Endothelial cell of hepatic sinusoid (primary cell): ENCODE data around the gene TBL1XR1.
"Not testable (repeated sequence)": the region's sequence is repeated elsewhere in the genome, so short reads cannot be mapped to it uniquely, and the experiment has no call there.

Experiments
- in situ Hi-C: cut with HindIII; loops from 2 replicates; pipeline ENCODE4 v1.10.0; 2017; ENCODE audit warnings: low sequenced_read_pairs

The TBL1XR1 gene

GRCh38 chr3:177186306-177186705, 11.0 kb downstream of the TBL1XR1 start:
- in situ Hi-C loops: loop anchor here (25.0 kb wide), 1 partner anchor 176 kb away; no protein-coding TSS in a partner anchor

DNA sequence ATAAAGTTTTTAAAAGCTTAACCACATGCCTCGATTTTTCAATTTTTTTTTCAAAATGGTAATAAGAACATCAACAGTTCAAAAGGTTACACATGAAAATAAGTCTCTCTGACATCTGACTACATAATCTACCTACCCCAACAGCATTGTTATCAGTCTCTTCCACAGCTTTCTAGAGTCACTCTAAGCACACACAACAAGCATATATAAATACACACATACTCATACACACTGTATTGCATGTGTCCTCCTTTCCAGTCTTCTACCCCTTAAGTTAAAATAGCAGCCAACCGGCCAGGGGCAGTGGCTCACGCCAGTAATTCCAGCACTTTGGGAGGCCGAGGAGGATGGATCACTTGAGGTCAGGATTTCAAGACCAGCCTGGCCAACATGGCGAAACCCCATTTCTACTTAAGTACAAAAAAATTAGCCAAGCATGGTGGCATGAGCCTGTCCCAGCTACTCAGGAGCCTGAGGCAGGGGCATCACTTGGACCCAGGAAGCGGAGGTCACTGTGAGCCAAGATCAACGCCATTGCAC, 12.2 kb downstream of the TBL1XR1 start:
- in situ Hi-C loops: loop anchor here (25.0 kb wide), 1 partner anchor 177 kb away; no protein-coding TSS in a partner anchor

- in situ Hi-C loops: loop anchor here (25.0 kb wide), 1 partner anchor 178 kb away; no protein-coding TSS in a partner anchor
These were observed 12.7 kb downstream of the TBL1XR1 start for GRCh38 chr3:177184602-177185001.

DNA sequence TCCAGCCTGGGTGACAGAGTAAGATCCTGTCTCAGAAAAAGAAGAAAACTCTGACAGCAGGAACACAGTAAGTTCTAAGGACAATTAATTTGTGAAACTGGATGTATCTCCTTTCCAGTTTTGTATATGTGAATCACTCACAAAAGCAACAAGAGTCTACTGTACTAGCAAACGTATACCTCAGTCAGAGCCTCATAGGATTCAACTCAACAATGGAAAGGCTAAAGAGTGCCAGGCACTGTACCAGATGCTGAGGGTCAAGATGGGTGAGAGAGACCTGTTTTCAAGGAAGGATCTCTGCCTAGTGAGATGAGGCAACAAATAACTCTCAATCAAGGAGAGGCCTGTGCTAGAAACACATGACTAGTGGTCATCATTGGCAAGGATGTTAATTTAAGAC, 14.9 kb downstream of the TBL1XR1 start:
- in situ Hi-C loops: loop anchor here (25.0 kb wide), 1 partner anchor 180 kb away; no protein-coding TSS in a partner anchor

- in situ Hi-C loops: loop anchor here (25.0 kb wide), 1 partner anchor 181 kb away; no protein-coding TSS in a partner anchor
These were observed 15.9 kb downstream of the TBL1XR1 start for GRCh38 chr3:177181418-177181817.

DNA sequence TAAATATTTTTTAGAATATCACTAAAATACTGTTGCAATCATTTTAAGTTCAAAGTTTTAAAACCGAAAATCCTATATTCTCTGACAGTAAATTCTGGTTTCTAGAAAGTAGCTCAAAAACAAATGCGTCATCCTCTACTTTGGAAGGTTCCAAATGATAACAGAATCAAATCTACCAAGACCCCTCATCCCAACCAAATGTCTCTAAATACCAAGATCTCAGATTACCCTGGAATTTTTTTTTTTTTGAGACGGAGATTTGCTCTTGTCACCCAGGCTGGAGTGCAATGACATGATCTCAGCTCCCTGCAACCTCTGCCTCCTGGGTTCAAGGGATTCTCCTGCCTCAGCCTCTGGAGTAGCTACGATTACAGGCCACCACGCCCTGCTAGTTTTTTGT, 16.8 kb downstream of the TBL1XR1 start:
- in situ Hi-C loops: loop anchor here (25.0 kb wide), 1 partner anchor 182 kb away; no protein-coding TSS in a partner anchor

- in situ Hi-C loops: loop anchor here (25.0 kb wide), 1 partner anchor 183 kb away; no protein-coding TSS in a partner anchor
These were observed 17.8 kb downstream of the TBL1XR1 start for GRCh38 chr3:177179281-177180067.

GRCh38 chr3:177177749-177178221, 19.5 kb downstream of the TBL1XR1 start:
- in situ Hi-C loops: loop anchor here (25.0 kb wide), 1 partner anchor 185 kb away; no protein-coding TSS in a partner anchor

GRCh38 chr3:177174607-177175170, 22.6 kb downstream of the TBL1XR1 start:
- in situ Hi-C loops: loop anchor here (25.0 kb wide), 1 partner anchor 188 kb away; no protein-coding TSS in a partner anchor

GRCh38 chr3:177169936-177170722, 27.2 kb downstream of the TBL1XR1 start:
- in situ Hi-C loops: no loop called here

GRCh38 chr3:177168431-177168830, 28.9 kb downstream of the TBL1XR1 start:
- in situ Hi-C loops: no loop called here

DNA sequence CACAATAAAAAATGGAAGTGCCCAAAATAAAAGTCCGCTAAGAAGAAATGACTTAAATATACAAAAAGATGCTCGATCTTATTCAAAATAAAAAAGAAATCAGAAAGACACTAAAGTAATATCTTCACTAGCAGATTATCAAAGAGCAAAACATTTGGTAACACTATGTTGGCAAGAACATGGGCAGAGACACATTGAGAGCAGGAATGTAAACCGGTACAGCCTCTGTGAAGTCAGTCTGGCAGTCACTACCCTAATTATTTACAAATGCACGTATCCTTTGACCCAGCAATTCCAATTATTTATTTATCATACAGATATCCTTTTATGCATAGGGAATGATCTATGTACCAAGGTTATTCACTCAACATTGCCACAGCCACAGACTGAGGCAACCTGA, 34.5 kb downstream of the TBL1XR1 start:
- in situ Hi-C loops: no loop called here

- in situ Hi-C loops: not testable (repeated sequence)
These were observed 35.7 kb downstream of the TBL1XR1 start for GRCh38 chr3:177161603-177162002.

- in situ Hi-C loops: no loop called here
These were observed 38.8 kb downstream of the TBL1XR1 start for GRCh38 chr3:177158461-177158860.

DNA sequence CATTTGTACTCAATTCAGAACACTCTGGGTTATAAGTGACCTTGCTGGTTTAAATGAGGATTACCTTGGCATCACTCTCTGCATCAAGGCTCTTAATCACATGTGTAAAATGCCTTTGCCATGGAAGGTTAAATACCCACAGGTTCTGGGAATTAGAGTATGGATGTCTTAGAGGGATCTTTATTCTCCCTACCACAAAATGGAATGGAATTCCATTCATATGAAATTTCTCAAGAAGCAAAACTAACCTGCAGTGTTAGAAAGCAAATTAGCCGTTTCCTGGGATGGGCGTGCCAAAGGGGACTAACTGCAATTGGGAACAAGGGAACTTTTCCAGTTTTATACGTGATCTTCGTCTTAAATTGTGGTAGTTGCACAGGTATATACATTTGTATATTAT, 39.8 kb downstream of the TBL1XR1 start:
- in situ Hi-C loops: no loop called here

GRCh38 chr3:177154733-177155132, 42.5 kb downstream of the TBL1XR1 start:
- in situ Hi-C loops: no loop called here

- in situ Hi-C loops: no loop called here
These were observed 46.2 kb downstream of the TBL1XR1 start for GRCh38 chr3:177150970-177151627.

- in situ Hi-C loops: no loop called here
These were observed 46.9 kb downstream of the TBL1XR1 start for GRCh38 chr3:177150218-177150916.

- in situ Hi-C loops: no loop called here
These were observed 48.2 kb downstream of the TBL1XR1 start for GRCh38 chr3:177149106-177149505.
